Measurements from ENCODE around the gene CACNA2D2.

DNA sequence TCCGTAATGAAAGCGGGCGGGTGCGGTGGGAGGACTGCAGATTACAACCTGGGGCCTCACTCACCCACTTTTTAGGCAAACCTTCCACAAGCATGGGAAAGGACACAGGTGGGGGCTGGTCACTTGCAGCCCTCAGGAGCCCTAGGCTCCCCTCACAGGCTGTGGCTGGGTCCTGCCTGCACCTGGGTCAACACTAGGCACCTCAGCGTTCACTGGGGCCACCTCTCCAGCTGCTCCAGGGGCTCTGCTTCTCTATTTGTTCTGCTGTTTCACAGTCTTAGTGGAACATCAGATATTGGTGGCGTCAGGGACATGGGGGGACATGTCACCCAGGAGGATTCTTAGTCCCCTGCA, 114.0 kb downstream of the CACNA2D2 start:
- TF ChIP-seq FOXA1 (IDR thresholded peaks at IDR 0.05), result no peak
- TF ChIP-seq SUZ12 (IDR thresholded peaks at IDR 0.05), result no peak
- TF ChIP-seq BHLHE40 (IDR thresholded peaks at IDR 0.05; ENCODE audit: borderline replicate concordance), result no peak
- no peak for TF ChIP-seq FOXM1 (IDR thresholded peaks at IDR 0.05; ENCODE audit: borderline replicate concordance)
- TF ChIP-seq NFRKB (IDR thresholded peaks at IDR 0.05), result no peak
- no peak for TF ChIP-seq FOXK2 (IDR thresholded peaks at IDR 0.05)
- no peak for TF ChIP-seq ARNT (IDR thresholded peaks at IDR 0.05)
- TF ChIP-seq SP1 (IDR thresholded peaks at IDR 0.05), result no peak
- TF ChIP-seq, protein P1, sequence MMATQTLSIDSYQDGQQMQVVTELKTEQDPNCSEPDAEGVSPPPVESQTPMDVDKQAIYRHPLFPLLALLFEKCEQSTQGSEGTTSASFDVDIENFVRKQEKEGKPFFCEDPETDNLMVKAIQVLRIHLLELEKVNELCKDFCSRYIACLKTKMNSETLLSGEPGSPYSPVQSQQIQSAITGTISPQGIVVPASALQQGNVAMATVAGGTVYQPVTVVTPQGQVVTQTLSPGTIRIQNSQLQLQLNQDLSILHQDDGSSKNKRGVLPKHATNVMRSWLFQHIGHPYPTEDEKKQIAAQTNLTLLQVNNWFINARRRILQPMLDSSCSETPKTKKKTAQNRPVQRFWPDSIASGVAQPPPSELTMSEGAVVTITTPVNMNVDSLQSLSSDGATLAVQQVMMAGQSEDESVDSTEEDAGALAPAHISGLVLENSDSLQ (IDR thresholded peaks at IDR 0.05), result no peak
- no peak for TF ChIP-seq TARDBP (IDR thresholded peaks at IDR 0.05)
- TF ChIP-seq HDGF (IDR thresholded peaks at IDR 0.05; ENCODE audit: borderline replicate concordance), result no peak
- no peak for TF ChIP-seq ZNF384 (IDR thresholded peaks at IDR 0.05)
- no peak for TF ChIP-seq ELF4 (IDR thresholded peaks at IDR 0.05)

All from HEK293T (cell line).